Right atrium auricular region (tissue), 2 donors: Measurements from ENCODE around the gene KRI1. TPM values are rescaled to one million over a fixed set of nuclear protein-coding genes. Genes with fewer than 3 reads are reported as not detected.

Experiments used
- DNase-seq: peaks from one replicate; pipeline ENCODE4 v3.0.0-alpha.2; 2019; ENCODE audit warnings: low spot score
- H3K27ac ChIP-seq, 2 donors: fragments of 200-600 bp; sonication (generic); 1 replicate in 1 of 2; 2 replicates in 1 of 2; pipeline ENCODE4 v1.5.1; 2016 to 2019
- H3K27me3 ChIP-seq, 2 donors: fragments of 200-600 bp; sonication (generic); one replicate each; pipeline versions ENCODE4 v1.5.1 to v1.6.0; 2017 to 2019
- H3K36me3 ChIP-seq: fragments of 200-600 bp; sonication (generic); one replicate; pipeline ENCODE4 v1.5.1; 2016
- H3K4me1 ChIP-seq, 2 donors: fragments of 200-600 bp; sonication (generic); one replicate each; pipeline versions ENCODE4 v1.5.1 to v1.6.0; 2017 to 2019
- H3K4me3 ChIP-seq, 2 donors: fragments of 200-600 bp; sonication (generic); 1 replicate in 1 of 2; 2 replicates in 1 of 2; pipeline ENCODE4 v1.5.1; 2017 to 2019; ENCODE audit warnings: mild to moderate bottlenecking in 1 of 2, moderate library complexity in 1 of 2
- H3K9me3 ChIP-seq, 2 donors: fragments of 200-600 bp; sonication (generic); one replicate each; pipeline ENCODE4 v1.5.1; 2019
- total RNA-seq, 2 donors: library from RNA; depleted of rRNA; stranded (reverse); fragments of >200 nt; gene quantifications; one replicate each; pipeline ENCODE4 v1.1.0, GENCODE V29; 2016
- TF ChIP-seq, protein P1 (sequence below), 2 donors: fragments of 200-600 bp; sonication (generic); IDR thresholded peaks; one replicate each; pipeline ENCODE4 v1.5.1; 2019; ENCODE audit warnings: antibody characterized with exemption in 2 of 2

Gene KRI1
- 10 to 100 TPM in 1 of 2 donors, 1 to 10 TPM in 1; 9.6 to 10.3 TPM for total RNA-seq

DNA sequence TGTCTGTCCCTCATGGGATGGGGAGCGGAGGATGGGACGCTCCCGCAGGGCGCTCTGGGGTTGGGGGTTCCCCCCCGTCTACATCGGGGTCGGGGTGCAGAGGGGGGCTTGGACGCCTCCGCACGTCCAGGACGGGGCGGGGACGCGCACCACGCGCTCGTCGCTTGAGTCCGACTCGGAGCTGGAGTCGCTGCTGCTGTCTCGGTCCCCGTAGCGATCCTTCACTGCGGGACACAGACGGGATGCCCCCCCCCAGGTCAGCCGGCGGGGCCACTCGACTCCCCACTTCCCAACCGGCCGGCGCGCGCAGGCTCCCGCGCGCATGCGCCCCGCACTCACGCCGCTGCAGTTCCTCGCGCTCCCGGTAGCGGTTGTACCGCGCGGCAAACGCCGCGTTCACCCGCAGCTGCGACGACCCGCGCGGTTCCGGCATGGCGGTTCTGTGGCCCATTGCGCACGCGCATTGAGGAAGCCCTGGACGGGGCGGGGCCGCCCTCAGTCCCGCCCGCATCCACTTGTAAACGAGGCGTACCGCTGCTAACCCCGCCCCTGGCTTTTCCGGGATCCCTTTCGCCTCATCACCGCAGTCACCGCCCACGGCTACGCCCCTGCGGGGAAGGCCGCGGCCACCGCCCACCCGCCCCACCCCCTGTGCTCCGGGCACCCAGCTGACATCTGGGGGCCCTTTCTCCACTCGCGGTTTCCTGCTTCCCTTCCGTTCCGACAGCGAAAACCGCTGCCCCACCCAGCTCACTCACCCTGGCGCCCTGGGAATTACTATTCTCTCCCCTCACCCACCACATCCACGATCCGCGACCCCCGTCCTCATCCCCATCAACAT, at the start of gene KRI1:
Gene KRI1 (minus strand): TSS at position 444 of the 841 bp plus-strand sequence. CDS start 11 bp downstream, at position 433.
- H3K27me3 ChIP-seq, result no peaks in the 10 kb centered on the region
- no peaks in the 10 kb centered on the region for H3K36me3 ChIP-seq
- H3K4me3 ChIP-seq, result peak within 1 kb of the TSS; percentile 54 to 95
- no peaks in the 10 kb centered on the region for H3K9me3 ChIP-seq
- TF ChIP-seq, protein P1, sequence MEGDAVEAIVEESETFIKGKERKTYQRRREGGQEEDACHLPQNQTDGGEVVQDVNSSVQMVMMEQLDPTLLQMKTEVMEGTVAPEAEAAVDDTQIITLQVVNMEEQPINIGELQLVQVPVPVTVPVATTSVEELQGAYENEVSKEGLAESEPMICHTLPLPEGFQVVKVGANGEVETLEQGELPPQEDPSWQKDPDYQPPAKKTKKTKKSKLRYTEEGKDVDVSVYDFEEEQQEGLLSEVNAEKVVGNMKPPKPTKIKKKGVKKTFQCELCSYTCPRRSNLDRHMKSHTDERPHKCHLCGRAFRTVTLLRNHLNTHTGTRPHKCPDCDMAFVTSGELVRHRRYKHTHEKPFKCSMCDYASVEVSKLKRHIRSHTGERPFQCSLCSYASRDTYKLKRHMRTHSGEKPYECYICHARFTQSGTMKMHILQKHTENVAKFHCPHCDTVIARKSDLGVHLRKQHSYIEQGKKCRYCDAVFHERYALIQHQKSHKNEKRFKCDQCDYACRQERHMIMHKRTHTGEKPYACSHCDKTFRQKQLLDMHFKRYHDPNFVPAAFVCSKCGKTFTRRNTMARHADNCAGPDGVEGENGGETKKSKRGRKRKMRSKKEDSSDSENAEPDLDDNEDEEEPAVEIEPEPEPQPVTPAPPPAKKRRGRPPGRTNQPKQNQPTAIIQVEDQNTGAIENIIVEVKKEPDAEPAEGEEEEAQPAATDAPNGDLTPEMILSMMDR (IDR thresholded peaks at IDR 0.05), result peak in 1 of 2 donors; percentile 31
- peaks cover 0 to 42% of the 10 kb centered on the region in 2 donors for H3K4me1 ChIP-seq
- peak within 1 kb of the TSS; percentile 80 to 90 for H3K27ac ChIP-seq
- peak; percentile 98 for DNase-seq

DNA sequence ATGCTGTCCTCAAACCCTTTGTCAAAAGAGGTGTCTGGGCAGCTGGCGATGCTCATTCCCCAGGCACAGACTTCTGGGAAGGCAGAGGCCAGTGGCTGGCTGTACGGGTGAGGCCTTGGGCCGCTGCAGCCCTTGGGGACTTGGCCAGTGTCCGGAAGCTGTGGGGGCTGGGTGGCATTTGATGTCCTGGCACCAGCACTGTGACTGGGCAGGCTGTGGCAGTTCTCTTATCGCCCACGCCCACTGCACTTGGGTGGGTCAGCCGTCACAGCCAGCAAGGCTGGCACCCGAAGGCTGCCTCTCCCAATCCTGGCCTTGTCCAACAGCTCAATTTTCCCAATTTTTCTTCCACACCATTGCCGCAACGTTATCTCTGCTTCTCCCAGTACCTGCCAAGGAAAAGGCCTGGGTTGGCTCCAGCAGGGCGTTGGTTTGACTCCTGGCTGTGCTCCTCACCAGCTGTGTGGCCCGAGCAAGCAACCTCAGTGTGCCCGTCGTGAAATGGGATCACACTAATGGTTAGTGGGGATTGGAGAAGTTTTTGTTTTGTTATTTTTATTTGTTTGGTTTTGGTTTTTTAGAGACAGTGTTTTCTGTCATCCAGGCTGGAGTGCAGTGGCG, 46.8 kb upstream of the KRI1 start:
- peak overlapping the region; percentile 81 to 88 for H3K27ac ChIP-seq
- no peaks in the 10 kb centered on the region for H3K9me3 ChIP-seq
- peak; percentile 68 for DNase-seq
- TF ChIP-seq, protein P1 (IDR thresholded peaks at IDR 0.05), result no peak
- no peaks in the 10 kb centered on the region for H3K36me3 ChIP-seq
- H3K4me1 ChIP-seq, result peaks cover 0 to 57% of the 10 kb centered on the region in 2 donors
- H3K27me3 ChIP-seq, result no peaks in the 10 kb centered on the region
- peak overlapping the region in 1 of 2 donors; percentile 11 for H3K4me3 ChIP-seq

DNA sequence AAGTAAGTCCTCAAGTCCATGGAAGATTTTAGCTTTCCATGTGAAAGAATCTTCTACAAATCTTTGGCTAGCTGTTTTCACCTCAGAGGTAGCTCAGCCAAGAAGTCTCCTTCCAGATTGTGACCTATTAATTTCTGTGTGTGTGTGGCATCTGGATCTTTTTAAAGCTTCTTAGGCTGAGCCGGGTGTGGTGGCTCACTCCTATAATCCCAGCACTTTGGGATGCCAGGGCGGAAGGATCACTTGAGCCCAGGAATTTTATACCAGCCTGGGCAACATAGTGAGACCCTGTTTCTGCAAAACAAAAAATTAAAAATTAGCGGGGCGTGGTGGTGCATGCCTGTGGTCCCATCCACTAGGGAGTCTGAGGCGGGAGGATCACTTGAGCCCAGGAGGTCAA, 46.1 kb upstream of the KRI1 start:
- peak overlapping the region; percentile 81 to 88 for H3K27ac ChIP-seq
- TF ChIP-seq, protein P1 (IDR thresholded peaks at IDR 0.05), result no peak
- peaks cover 0 to 50% of the 10 kb centered on the region in 2 donors for H3K4me1 ChIP-seq
- no peaks in the 10 kb centered on the region for H3K36me3 ChIP-seq
- H3K9me3 ChIP-seq, result no peaks in the 10 kb centered on the region
- DNase-seq, result no peak
- no peak overlapping the region for H3K4me3 ChIP-seq
- no peaks in the 10 kb centered on the region for H3K27me3 ChIP-seq

DNA sequence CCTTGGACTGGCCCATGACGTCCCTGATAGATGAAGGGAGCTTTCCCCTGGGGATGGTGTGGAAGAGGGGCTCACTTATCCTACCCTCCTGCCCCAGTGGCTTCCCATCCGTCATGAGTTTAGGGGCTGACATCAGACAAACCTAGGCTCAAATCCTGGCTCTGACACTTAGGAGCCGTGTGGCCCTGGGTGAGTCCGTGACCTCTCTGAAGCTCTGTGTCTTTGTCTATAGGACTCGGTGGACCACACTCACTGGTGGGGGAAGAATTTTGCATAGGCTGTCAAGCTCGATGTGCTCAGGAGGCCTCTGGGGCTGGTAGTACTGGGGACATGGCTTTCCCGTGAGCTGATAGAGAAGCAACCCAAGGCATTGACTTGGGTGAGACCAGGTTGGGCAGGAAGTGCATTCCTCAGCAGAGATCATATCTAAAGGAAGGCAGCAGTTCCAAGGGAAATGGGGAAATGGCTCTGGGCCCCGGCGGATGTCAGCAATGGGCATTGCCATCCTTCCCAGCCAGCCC, 38.7 kb upstream of the KRI1 start:
- TF ChIP-seq, protein P1 (IDR thresholded peaks at IDR 0.05), result no peak
- H3K27me3 ChIP-seq, result no peaks in the 10 kb centered on the region
- H3K27ac ChIP-seq, result peak overlapping the region; percentile 96 to 98
- no peaks in the 10 kb centered on the region for H3K36me3 ChIP-seq
- no peak overlapping the region for H3K4me3 ChIP-seq
- H3K4me1 ChIP-seq, result peaks cover 0 to 22% of the 10 kb centered on the region in 2 donors
- no peaks in the 10 kb centered on the region for H3K9me3 ChIP-seq
- DNase-seq, result no peak

DNA sequence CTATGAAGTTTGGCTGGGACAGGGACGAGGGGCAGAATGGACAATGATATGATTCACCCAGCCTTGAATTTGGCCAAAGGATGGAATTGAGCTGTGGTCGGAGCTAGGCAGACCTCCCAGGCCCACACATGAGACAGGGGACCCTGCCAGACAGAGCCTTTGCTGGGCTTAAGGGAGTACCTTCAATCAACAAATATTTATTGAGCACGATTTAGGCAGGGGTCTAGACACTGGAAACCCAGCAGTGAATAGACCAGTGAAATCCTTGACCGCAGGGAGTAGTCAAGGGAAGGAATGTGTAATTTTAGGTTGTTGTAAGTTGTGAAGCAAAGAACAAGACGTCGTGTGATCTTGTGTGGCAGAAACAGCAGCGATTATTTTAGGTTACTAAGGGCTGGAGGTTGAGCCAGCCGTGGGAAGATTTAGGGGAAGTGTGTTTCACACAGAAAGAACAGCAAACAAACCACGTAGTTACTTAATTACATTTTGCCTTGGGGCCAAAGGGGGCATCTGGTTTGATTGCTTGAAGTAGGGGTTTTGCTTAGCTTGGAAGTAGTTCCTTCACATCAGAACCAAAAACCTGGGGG, 38.2 kb upstream of the KRI1 start:
- H3K27ac ChIP-seq, result peak overlapping the region; percentile 96 to 98
- TF ChIP-seq, protein P1 (IDR thresholded peaks at IDR 0.05), result no peak
- H3K27me3 ChIP-seq, result no peaks in the 10 kb centered on the region
- peaks cover 0 to 22% of the 10 kb centered on the region in 2 donors for H3K4me1 ChIP-seq
- DNase-seq, result peak; percentile 65
- H3K9me3 ChIP-seq, result no peaks in the 10 kb centered on the region
- H3K4me3 ChIP-seq, result peak overlapping the region; percentile 99 to 100
- H3K36me3 ChIP-seq, result no peaks in the 10 kb centered on the region
